C4-2B (cell line): ENCODE data around the gene GCFC2.

Experiments
- CTCF ChIP-seq: fragments of 450-650 bp; conservative IDR thresholded peaks from 2 replicates; pipeline ENCODE4 v1.5.1; 2017; ENCODE audit warnings: mild to moderate bottlenecking
- ZFX ChIP-seq: fragments of 450-650 bp; IDR thresholded peaks from 2 replicates; pipeline ENCODE4 v1.6.1; 2017

GRCh38 chr2:75710220-75710576, 517 bp downstream of the GCFC2 start:
- no peak for TF ChIP-seq CTCF
- TF ChIP-seq ZFX: no peak
